ENCODE measurements around the gene ACTR1A.

The ACTR1A gene

GRCh38 chr10:102508506-102508905 is 6.0 kb upstream of the ACTR1A start:
- no peak overlapping the region for H3K27ac ChIP-seq

GRCh38 chr10:102507521-102507920 is 5.0 kb upstream of the ACTR1A start:
- no peak overlapping the region for H3K27ac ChIP-seq
- DNase-seq (ENCODE audit: low read depth, low spot score): no peak
- H3K36me3 ChIP-seq (ENCODE audit: insufficient read depth, low read length): peaks cover 17% of the 10 kb centered on the region; the same call in 1 of the 2 replicates
- H3K4me3 ChIP-seq: no peak overlapping the region
- H3K9ac ChIP-seq (ENCODE audit: insufficient read length): no peak overlapping the region
- TF ChIP-seq EZH2 (IDR thresholded peaks at IDR 0.05): no peak
- no peaks in the 10 kb centered on the region for H3K9me3 ChIP-seq (ENCODE audit: low read depth, low read length)

More at GRCh38 chr10:102508506-102508905, 6.0 kb upstream of the ACTR1A start:
- Histone ChIP-seq H3K36me3 (ENCODE audit: insufficient read depth, low read length) (peaks cover 18% of the 10 kb centered on the region; the same call in 1 of the 2 replicates), H3K9me3 (ENCODE audit: low read depth, low read length) (no peaks in the 10 kb centered on the region), H3K9ac (ENCODE audit: insufficient read length) (no peak overlapping the region), H3K4me3 (no peak overlapping the region)
- TF ChIP-seq FOXP2 (optimal IDR thresholded peaks at IDR 0.05; ENCODE audit: control extremely low read depth, extremely low read length, insufficient read depth) (no peak), POLR2AphosphoS5 (IDR thresholded peaks at IDR 0.05; ENCODE audit: borderline replicate concordance, low read depth, low read length) (no peak), EZH2 (IDR thresholded peaks at IDR 0.05) (no peak)
- no peak for DNase-seq (ENCODE audit: low read depth, low spot score)

- H3K27ac ChIP-seq: no peak overlapping the region
- H3K9ac ChIP-seq (ENCODE audit: insufficient read length): no peak overlapping the region
- no peaks in the 10 kb centered on the region for H3K9me3 ChIP-seq (ENCODE audit: low read depth, low read length)
- TF ChIP-seq POLR2AphosphoS5 (IDR thresholded peaks at IDR 0.05; ENCODE audit: borderline replicate concordance, low read depth, low read length): no peak
- no peak for TF ChIP-seq EZH2 (IDR thresholded peaks at IDR 0.05)
- DNase-seq (ENCODE audit: low read depth, low spot score): no peak
- peaks cover 8% of the 10 kb centered on the region; the same call in 1 of the 2 replicates for H3K36me3 ChIP-seq (ENCODE audit: insufficient read depth, low read length)
- peak overlapping the region; percentile 83 for H3K4me3 ChIP-seq
Measured at GRCh38 chr10:102505462-102506115, 3.1 kb upstream of the ACTR1A start.

- H3K9me3 ChIP-seq (ENCODE audit: low read depth, low read length): no peaks in the 10 kb centered on the region
- peak overlapping the region; percentile 79 for H3K9ac ChIP-seq (ENCODE audit: insufficient read length)
- peaks cover 8% of the 10 kb centered on the region; the same call in 1 of the 2 replicates for H3K36me3 ChIP-seq (ENCODE audit: insufficient read depth, low read length)
- TF ChIP-seq FOXP2 (optimal IDR thresholded peaks at IDR 0.05; ENCODE audit: control extremely low read depth, extremely low read length, insufficient read depth) (no peak), EZH2 (IDR thresholded peaks at IDR 0.05) (no peak), POLR2AphosphoS5 (IDR thresholded peaks at IDR 0.05; ENCODE audit: borderline replicate concordance, low read depth, low read length) (no peak)
- no peak for DNase-seq (ENCODE audit: low read depth, low spot score)
- peak overlapping the region; percentile 83 for H3K4me3 ChIP-seq
- H3K27ac ChIP-seq: 0 out of 2 replicates have a peak overlapping the region, but pooled peaks have one; percentile 31
Measured at GRCh38 chr10:102504976-102505300, 2.4 kb upstream of the ACTR1A start.

- TF ChIP-seq EZH2 (IDR thresholded peaks at IDR 0.05): no peak
- no peak for TF ChIP-seq POLR2AphosphoS5 (IDR thresholded peaks at IDR 0.05; ENCODE audit: borderline replicate concordance, low read depth, low read length)
- TF ChIP-seq FOXP2 (optimal IDR thresholded peaks at IDR 0.05; ENCODE audit: control extremely low read depth, extremely low read length, insufficient read depth): no peak
- no peaks in the 10 kb centered on the region for H3K9me3 ChIP-seq (ENCODE audit: low read depth, low read length)
- DNase-seq (ENCODE audit: low read depth, low spot score): no peak
- H3K4me3 ChIP-seq: peak overlapping the region; percentile 83
- H3K27ac ChIP-seq: peak overlapping the region; percentile 36
- peak overlapping the region; percentile 79 for H3K9ac ChIP-seq (ENCODE audit: insufficient read length)
- H3K36me3 ChIP-seq (ENCODE audit: insufficient read depth, low read length): peaks cover 6% of the 10 kb centered on the region; the same call in 1 of the 2 replicates
Measured at GRCh38 chr10:102504179-102504975, 1.9 kb upstream of the ACTR1A start.

- Histone ChIP-seq H3K27ac (peak within 1 kb of the TSS; percentile 36), H3K9me3 (ENCODE audit: low read depth, low read length) (no peaks in the 10 kb centered on the region), H3K9ac (ENCODE audit: insufficient read length) (peak within 1 kb of the TSS; percentile 79), H3K36me3 (ENCODE audit: insufficient read depth, low read length) (no peaks in the 10 kb centered on the region), H3K4me3 (peak within 1 kb of the TSS; percentile 91)
- DNase-seq (ENCODE audit: low read depth, low spot score): peak; percentile 81
- no peak for TF ChIP-seq EZH2 (IDR thresholded peaks at IDR 0.05)
- peak; percentile 71 for TF ChIP-seq POLR2AphosphoS5 (IDR thresholded peaks at IDR 0.05; ENCODE audit: borderline replicate concordance, low read depth, low read length)
Measured at GRCh38 chr10:102503264-102504178, 1.0 kb upstream of the ACTR1A start, which contains the start of gene SUFU. Gene SUFU, plus strand, starts transcription at chr10:102503972. Its CDS starts 181 bp downstream, at chr10:102504153.

- Histone ChIP-seq H3K36me3 (ENCODE audit: insufficient read depth, low read length) (no peaks in the 10 kb centered on the region), H3K4me3 (peak overlapping the region; percentile 91), H3K9ac (ENCODE audit: insufficient read length) (peak overlapping the region; percentile 85), H3K9me3 (ENCODE audit: low read depth, low read length) (no peaks in the 10 kb centered on the region), H3K27ac (no peak overlapping the region; the same call in 1 of the 2 replicates)
- peak; percentile 87 for DNase-seq (ENCODE audit: low read depth, low spot score)
- TF ChIP-seq EZH2 (IDR thresholded peaks at IDR 0.05) (no peak), FOXP2 (optimal IDR thresholded peaks at IDR 0.05; ENCODE audit: control extremely low read depth, extremely low read length, insufficient read depth) (no peak), POLR2AphosphoS5 (IDR thresholded peaks at IDR 0.05; ENCODE audit: borderline replicate concordance, low read depth, low read length) (no peak)
Measured at GRCh38 chr10:102502029-102502336, 529 bp downstream of the ACTR1A start.

Measured in SK-N-MC (cell line).